Sigmoid colon (tissue), 7 donors: ENCODE measurements around the gene MUC21. TPM values are rescaled to one million over a fixed set of nuclear protein-coding genes. Genes with fewer than 3 reads are reported as not detected.

Experiments
- DNase-seq: peaks from one replicate; pipeline ENCODE4 v3.0.0-alpha.2; 2019
- H3K27ac ChIP-seq, 4 donors: fragments of 200-600 bp; sonication (generic); one replicate each; pipeline ENCODE4 v1.5.1; 2016 to 2019; ENCODE audit warnings: mild to moderate bottlenecking in 1 of 4
- H3K27me3 ChIP-seq, 3 donors: fragments of 200-600 bp; sonication (generic); one replicate each; pipeline ENCODE4 v1.5.1; 2019; ENCODE audit warnings: mild to moderate bottlenecking in 1 of 3
- H3K36me3 ChIP-seq, 4 donors: fragments of 200-600 bp; sonication (generic); one replicate each; pipeline ENCODE4 v1.5.1; 2016 to 2019
- H3K4me1 ChIP-seq, 4 donors: fragments of 200-600 bp; sonication (generic); one replicate each; pipeline ENCODE4 v1.5.1; 2017 to 2019
- H3K4me3 ChIP-seq, 4 donors: fragments of 200-600 bp; sonication (generic); one replicate each; pipeline ENCODE4 v1.5.1; 2017 to 2019; ENCODE audit warnings: mild to moderate bottlenecking in 2 of 4, moderate library complexity in 1 of 4
- H3K9me3 ChIP-seq, 4 donors: fragments of 200-600 bp in 3 of 4; sonication (generic) in 3 of 4; one replicate each; pipeline versions ENCODE4 v1.5.1 to v1.6.1; 2013 to 2019
- EP300 ChIP-seq, 4 donors: sonication (generic); formaldehyde crosslinking; IDR thresholded peaks; one replicate each; pipeline ENCODE4 v1.6.1; 2017; ENCODE audit warnings: antibody characterized with exemption in 4 of 4
- POLR2A ChIP-seq, 2 donors: fragments of 450-650 bp; IDR thresholded peaks; one replicate each; pipeline ENCODE4 v1.6.1; 2016; ENCODE audit warnings: antibody characterized with exemption in 2 of 2, mild to moderate bottlenecking in 2 of 2, moderate library complexity in 2 of 2
- POLR2AphosphoS5 ChIP-seq, 4 donors: sonication (generic); formaldehyde crosslinking; IDR thresholded peaks; one replicate each; pipeline ENCODE4 v1.6.1; 2017; ENCODE audit warnings: antibody characterized with exemption in 4 of 4
- WGBS, 2 donors: extraction: QIAGEN DNeasy Blood & Tissue Kit; methylation state at CpG; one replicate each; pipeline ENCODE4 v1.1.7; 2013; 5-methylcytosine and 5-hydroxymethylcytosine counted together
- intact Hi-C: fragments of 100-400 bp; cut with DNase I; formaldehyde crosslinking; loops from one replicate; pipeline ENCODE4 v1.15.1; 2023
- polyA plus RNA-seq, 3 donors: library from polyadenylated mRNA; stranded (reverse); fragments of 200-250 nt; gene quantifications; one replicate each; pipeline ENCODE4 v1.2.3, GENCODE V29; 2013
- total RNA-seq, 4 donors: library from RNA; depleted of rRNA; stranded (reverse); fragments of >200 nt; gene quantifications; one replicate each; pipeline ENCODE4 v1.1.0, GENCODE V29; 2016
- TF ChIP-seq, protein P1 (sequence below), 4 experiments: fragments of 450-650 bp in 3 of 4; fragments of 200-600 bp in 1 of 4; IDR thresholded peaks; one replicate each; pipeline ENCODE4 v1.5.1; 2016 to 2019; ENCODE audit warnings: antibody characterized with exemption in 4 of 4, mild to moderate bottlenecking in 3 of 4, moderate library complexity in 2 of 4
- donor health status: healthy with polysubstance abuse.
- donor health status: Bipolar disorder and iron deficiency.
- donor health status: healthy.

The MUC21 gene
- total RNA-seq: not detected
- polyA plus RNA-seq: 1 to 10 TPM in 1 of 3 donors, under 1 TPM in 1, not detected in 1; 0.19 to 1.2 TPM

DNA sequence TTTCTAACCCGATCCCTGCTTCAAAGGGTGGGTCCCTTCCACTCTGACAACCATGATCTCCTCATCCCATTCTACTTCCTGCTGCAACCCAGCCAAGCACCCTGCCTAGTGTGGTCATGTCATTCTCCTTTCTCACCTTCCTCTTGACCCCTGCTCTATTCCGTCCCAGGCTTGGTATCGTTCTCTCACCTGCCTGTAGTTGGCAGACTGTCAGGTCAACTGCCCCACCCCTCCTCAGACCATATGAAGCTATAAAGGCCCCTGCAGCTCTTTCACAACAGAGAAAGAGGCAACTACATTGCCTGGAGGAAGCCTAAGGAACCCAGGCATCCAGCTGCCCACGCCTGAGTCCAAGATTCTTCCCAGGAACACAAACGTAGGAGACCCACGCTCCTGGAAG lies at the start of gene MUC21:
MUC21 (plus strand) TSS at position 280 of the 400 bp plus-strand sequence. CDS start 241 bp downstream, outside the sequence.
- intact Hi-C loops: no loop called here
- H3K36me3 ChIP-seq: no peaks in the 10 kb centered on the region
- H3K27ac ChIP-seq: no peak within 1 kb of the TSS
- TF ChIP-seq EP300 (IDR thresholded peaks at IDR 0.05): no peak
- TF ChIP-seq, protein P1, sequence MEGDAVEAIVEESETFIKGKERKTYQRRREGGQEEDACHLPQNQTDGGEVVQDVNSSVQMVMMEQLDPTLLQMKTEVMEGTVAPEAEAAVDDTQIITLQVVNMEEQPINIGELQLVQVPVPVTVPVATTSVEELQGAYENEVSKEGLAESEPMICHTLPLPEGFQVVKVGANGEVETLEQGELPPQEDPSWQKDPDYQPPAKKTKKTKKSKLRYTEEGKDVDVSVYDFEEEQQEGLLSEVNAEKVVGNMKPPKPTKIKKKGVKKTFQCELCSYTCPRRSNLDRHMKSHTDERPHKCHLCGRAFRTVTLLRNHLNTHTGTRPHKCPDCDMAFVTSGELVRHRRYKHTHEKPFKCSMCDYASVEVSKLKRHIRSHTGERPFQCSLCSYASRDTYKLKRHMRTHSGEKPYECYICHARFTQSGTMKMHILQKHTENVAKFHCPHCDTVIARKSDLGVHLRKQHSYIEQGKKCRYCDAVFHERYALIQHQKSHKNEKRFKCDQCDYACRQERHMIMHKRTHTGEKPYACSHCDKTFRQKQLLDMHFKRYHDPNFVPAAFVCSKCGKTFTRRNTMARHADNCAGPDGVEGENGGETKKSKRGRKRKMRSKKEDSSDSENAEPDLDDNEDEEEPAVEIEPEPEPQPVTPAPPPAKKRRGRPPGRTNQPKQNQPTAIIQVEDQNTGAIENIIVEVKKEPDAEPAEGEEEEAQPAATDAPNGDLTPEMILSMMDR (IDR thresholded peaks at IDR 0.05): no peak
- no peak for TF ChIP-seq POLR2AphosphoS5 (IDR thresholded peaks at IDR 0.05)
- TF ChIP-seq POLR2A (IDR thresholded peaks at IDR 0.05): no peak
- WGBS, 2 donors: 33 to 69% methylated on average over 6 of the region's 6 CpGs
- no peak for DNase-seq
- no peaks in the 10 kb centered on the region for H3K9me3 ChIP-seq
- H3K4me3 ChIP-seq: no peak within 1 kb of the TSS
- H3K4me1 ChIP-seq: peaks cover 0 to 7% (median 3%) of the 10 kb centered on the region in 4 donors
- H3K27me3 ChIP-seq: peaks cover 0 to 8% (median 0%) of the 10 kb centered on the region in 3 donors

- no peak overlapping the region for H3K27ac ChIP-seq
- no peak for DNase-seq
- no peak overlapping the region for H3K4me3 ChIP-seq
- no peaks in the 10 kb centered on the region for H3K36me3 ChIP-seq
- 20 to 31% methylated on average over 3 of the region's 3 CpGs for WGBS, 2 donors
- no peaks in the 10 kb centered on the region for H3K9me3 ChIP-seq
- TF ChIP-seq, protein P1 (IDR thresholded peaks at IDR 0.05): no peak
- TF ChIP-seq POLR2A (IDR thresholded peaks at IDR 0.05) (no peak), POLR2AphosphoS5 (IDR thresholded peaks at IDR 0.05) (no peak), EP300 (IDR thresholded peaks at IDR 0.05) (no peak)
- no peaks in the 10 kb centered on the region for H3K4me1 ChIP-seq
- intact Hi-C loops: no loop called here
- peaks cover 0 to 9% (median 0%) of the 10 kb centered on the region in 3 donors for H3K27me3 ChIP-seq
Observed at GRCh38 chr6:30935018-30935417, 48.5 kb upstream of the MUC21 start.

- 84 to 85% methylated on average over 6 of the region's 6 CpGs for WGBS, 2 donors
- Histone ChIP-seq H3K4me3 (no peak overlapping the region), H3K4me1 (no peaks in the 10 kb centered on the region), H3K27me3 (peaks cover 0 to 13% (median 0%) of the 10 kb centered on the region in 3 donors), H3K9me3 (no peaks in the 10 kb centered on the region), H3K36me3 (no peaks in the 10 kb centered on the region), H3K27ac (no peak overlapping the region)
- TF ChIP-seq EP300 (IDR thresholded peaks at IDR 0.05): no peak
- TF ChIP-seq, protein P1 (IDR thresholded peaks at IDR 0.05): no peak
- no peak for TF ChIP-seq POLR2A (IDR thresholded peaks at IDR 0.05)
- TF ChIP-seq POLR2AphosphoS5 (IDR thresholded peaks at IDR 0.05): no peak
- intact Hi-C loops: no loop called here
- DNase-seq: no peak
Observed at GRCh38 chr6:30937265-30937664, 46.3 kb upstream of the MUC21 start.

GRCh38 chr6:30938730-30939129 lies 44.8 kb upstream of the MUC21 start:
- no peak overlapping the region for H3K4me3 ChIP-seq
- no peak for TF ChIP-seq POLR2AphosphoS5 (IDR thresholded peaks at IDR 0.05)
- no peak for TF ChIP-seq POLR2A (IDR thresholded peaks at IDR 0.05)
- no peak for TF ChIP-seq EP300 (IDR thresholded peaks at IDR 0.05)
- TF ChIP-seq, protein P1 (IDR thresholded peaks at IDR 0.05): no peak
- H3K36me3 ChIP-seq: no peaks in the 10 kb centered on the region
- H3K27ac ChIP-seq: no peak overlapping the region
- WGBS, 2 donors: 67 to 74% methylated on average over 4 of the region's 4 CpGs
- intact Hi-C loops: no loop called here
- peaks cover 0 to 13% (median 0%) of the 10 kb centered on the region in 3 donors for H3K27me3 ChIP-seq
- H3K4me1 ChIP-seq: peaks cover 0 to 8% (median 3%) of the 10 kb centered on the region in 4 donors
- no peaks in the 10 kb centered on the region for H3K9me3 ChIP-seq
- DNase-seq: no peak

DNA sequence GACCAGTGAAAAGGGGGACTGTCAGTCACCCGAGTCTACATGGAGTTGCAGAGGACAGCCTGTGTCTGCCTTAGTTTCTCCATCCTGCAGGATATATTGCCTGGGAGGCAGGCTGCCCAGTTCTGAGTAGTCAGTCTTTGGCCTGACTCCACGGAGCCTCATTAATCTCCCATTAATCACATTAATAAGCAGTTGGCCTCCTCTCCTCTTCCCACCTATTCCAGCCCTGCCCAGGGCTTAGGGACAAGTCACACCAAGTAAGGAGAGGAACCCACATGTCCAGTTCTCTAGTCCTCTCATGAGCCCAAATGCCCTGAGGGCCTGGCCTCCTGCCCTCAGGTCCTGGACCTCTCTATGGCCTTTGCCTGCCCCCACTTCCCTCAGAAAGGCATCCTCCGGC lies 44.0 kb upstream of the MUC21 start:
- H3K27ac ChIP-seq: no peak overlapping the region
- no peak overlapping the region for H3K4me3 ChIP-seq
- intact Hi-C loops: no loop called here
- 72 to 79% methylated on average over 3 of the region's 3 CpGs for WGBS, 2 donors
- peaks cover 0 to 13% (median 0%) of the 10 kb centered on the region in 3 donors for H3K27me3 ChIP-seq
- DNase-seq: no peak
- no peaks in the 10 kb centered on the region for H3K36me3 ChIP-seq
- peaks cover 0 to 8% (median 3%) of the 10 kb centered on the region in 4 donors for H3K4me1 ChIP-seq
- no peaks in the 10 kb centered on the region for H3K9me3 ChIP-seq
- no peak for TF ChIP-seq POLR2A (IDR thresholded peaks at IDR 0.05)
- no peak for TF ChIP-seq POLR2AphosphoS5 (IDR thresholded peaks at IDR 0.05)
- TF ChIP-seq, protein P1 (IDR thresholded peaks at IDR 0.05): no peak
